GM19239 (cell line): ENCODE results near the gene NMS.
"Not testable (repeated sequence)": the region's sequence is repeated elsewhere in the genome, so short reads cannot be mapped to it uniquely, and the experiment has no call there.

Experiments used
- DNase-seq: peaks from one replicate; pipeline ENCODE4 v3.0.0; 2011; ENCODE audit warnings: low spot score; ENCODE audit not compliant: insufficient read length
- FAIRE-seq: peaks from 2 replicates; lab custom pipeline; 2011; peaks lifted over from hg19 to GRCh38; lab: Jason Lieb, UNC

NMS gene

DNA sequence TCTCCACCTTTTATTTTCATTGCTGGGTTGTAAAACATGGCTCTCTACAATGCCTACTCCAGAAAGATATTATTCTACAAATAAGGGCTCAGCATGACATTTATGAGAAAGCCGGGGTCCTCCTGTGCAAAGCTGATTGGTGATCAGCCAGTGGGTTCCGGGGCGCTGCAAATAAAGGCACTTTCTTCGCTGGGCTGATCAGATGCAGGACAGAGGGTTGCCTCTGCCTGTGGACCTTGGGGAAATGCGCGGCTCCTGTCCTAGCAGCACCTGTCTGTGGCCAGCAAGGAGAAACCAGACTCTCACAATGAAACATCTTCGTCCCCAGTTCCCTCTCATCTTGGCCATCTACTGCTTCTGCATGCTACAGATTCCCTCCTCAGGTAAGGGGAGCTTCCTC lies at the start of gene NMS:
Gene NMS (plus strand): TSS at position 301 of the 400 bp plus-strand sequence. CDS start 7 bp downstream, at position 308.
- DNase-seq: no peak
- no peak for FAIRE-seq

GRCh38 chr2:100422320-100423055 lies 47.8 kb upstream of the NMS start:
- no peak for FAIRE-seq

GRCh38 chr2:100423631-100424030 lies 46.7 kb upstream of the NMS start:
- FAIRE-seq: no peak
- no peak for DNase-seq

More at GRCh38 chr2:100422320-100423055, 47.8 kb upstream of the NMS start:
- no peak for DNase-seq

GRCh38 chr2:100424277-100424875 lies 45.9 kb upstream of the NMS start:
- DNase-seq (no peak), FAIRE-seq (no peak)

GRCh38 chr2:100425107-100425506 lies 45.2 kb upstream of the NMS start:
- DNase-seq (no peak), FAIRE-seq (no peak)

DNA sequence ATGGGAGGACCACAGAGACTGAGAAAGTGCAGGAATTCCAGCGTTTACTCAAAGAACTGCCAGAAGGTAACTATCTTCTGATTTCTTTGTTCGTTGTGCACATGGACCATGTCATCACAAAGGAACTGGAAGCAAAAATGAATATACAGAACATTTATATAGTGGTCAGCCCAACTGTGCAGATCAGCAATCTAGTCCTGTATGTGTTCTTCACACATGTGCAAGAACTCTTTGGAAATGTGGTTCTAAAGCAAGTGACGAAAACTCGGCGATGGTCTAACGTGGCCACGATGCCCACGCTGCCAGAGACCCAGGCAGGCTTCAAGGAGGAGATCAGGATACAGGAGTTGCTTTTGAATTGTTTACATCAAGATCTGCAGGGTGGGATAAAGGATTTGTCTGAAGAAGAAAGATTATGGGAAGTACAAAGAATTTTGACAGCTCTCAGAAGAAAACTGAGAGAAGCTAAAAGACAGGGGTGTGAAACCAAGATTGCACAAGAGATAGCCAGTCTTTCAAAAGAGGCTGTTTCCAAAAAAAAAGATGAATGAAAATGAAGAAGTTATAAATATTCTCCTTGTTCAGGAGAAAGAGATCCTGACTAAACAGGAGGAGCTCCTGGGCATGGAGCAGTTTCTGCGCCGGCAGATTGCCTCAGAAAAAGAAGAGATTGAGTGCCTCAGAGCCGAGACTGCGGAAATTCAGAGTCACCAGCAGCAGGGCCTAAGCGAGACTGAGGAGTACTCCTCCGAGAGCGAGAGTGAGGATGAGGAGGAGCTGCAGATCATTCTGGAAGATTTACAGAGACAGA lies 44.5 kb upstream of the NMS start:
- no peak for FAIRE-seq
- no peak for DNase-seq

- no peak for FAIRE-seq
These were observed 43.9 kb upstream of the NMS start for GRCh38 chr2:100426384-100426720.

DNA sequence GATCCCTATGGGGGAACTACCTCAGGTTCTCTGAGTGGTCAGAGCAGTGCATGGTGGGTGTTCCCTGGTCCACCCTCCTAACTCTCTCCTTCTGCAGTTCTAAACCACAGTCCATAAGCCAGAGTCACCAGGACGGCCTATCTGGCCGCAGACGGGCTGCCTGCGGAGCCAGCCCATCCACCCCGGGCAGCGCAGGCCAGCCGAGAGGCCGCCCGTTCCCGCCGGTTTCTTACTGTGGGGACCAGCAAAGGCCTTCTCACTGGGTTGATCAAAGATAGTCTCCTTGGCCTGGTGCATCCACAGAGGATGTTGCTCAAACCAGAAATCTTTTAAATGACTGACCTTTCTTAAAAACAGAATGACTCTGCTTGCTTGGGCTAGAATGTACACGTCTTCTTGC lies 43.2 kb upstream of the NMS start:
- no peak for FAIRE-seq
- DNase-seq: no peak

More at GRCh38 chr2:100426384-100426720, 43.9 kb upstream of the NMS start:
- no peak for DNase-seq

- DNase-seq (no peak), FAIRE-seq (no peak)
These were observed 42.5 kb upstream of the NMS start for GRCh38 chr2:100427627-100428258.

- no peak for FAIRE-seq
- no peak for DNase-seq
These were observed 40.6 kb upstream of the NMS start for GRCh38 chr2:100429726-100430125.

DNA sequence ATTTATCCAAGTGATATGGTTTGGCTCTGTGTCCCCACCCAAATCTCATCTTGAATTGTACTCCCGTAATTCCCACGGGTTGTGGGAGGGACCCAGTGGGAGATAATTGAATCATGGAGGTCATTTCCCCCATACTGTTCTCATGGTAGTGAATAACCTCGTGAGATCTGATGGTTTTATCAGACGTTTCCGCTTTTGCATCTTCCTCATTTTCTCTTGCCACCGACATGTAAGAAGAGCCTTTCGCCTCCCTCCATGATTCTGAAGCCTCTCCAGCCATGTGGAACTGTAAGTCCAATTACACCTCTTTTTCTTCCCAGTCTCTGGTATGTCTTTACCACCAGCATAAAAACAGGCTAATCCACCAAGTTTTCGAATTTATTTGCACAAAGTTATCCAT lies 32.5 kb upstream of the NMS start:
- FAIRE-seq (no peak), DNase-seq (no peak)

DNA sequence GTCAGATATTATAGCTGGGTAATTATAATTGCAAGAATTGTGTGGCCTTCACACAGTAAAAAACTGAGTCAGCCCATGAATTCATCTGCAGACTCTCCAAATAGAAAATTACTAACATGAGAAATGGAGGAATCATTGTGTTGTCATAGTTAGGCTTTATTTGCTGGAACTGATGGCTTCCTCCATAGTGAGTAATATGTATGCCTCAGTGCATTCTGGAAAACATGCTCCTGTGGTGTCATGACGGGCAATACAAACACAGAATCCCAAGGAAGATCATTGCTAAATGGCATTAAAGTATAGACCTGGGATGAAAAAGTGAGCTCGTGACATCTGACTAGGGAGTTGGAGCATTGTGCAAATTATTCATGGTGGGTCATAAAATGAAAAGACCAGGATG lies 23.6 kb upstream of the NMS start:
- no peak for DNase-seq
- no peak for FAIRE-seq

GRCh38 chr2:100451092-100451491 lies 19.2 kb upstream of the NMS start:
- no peak for FAIRE-seq
- no peak for DNase-seq

DNA sequence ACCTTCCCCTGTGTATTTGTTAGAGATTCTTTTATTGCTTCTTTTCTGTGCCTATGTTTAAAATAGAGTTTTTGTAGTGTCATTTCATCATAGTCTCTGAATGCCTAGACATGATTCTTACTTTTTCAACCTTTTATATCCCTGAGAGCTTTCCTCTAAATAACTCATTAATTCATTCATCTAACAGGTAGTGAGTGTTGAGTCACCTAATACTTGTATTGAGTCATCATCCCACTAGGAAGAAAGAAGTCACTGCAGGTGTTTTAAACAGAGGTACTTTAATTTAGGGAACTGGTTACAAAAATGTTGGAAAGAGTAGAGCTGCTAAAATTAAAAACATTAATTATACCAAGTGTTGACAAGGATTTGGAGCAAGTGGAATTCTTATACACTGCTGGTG lies 18.5 kb upstream of the NMS start:
- FAIRE-seq (no peak), DNase-seq (no peak)

GRCh38 chr2:100453853-100454252 lies 16.4 kb upstream of the NMS start:
- DNase-seq (no peak), FAIRE-seq (peak; percentile 26)

DNA sequence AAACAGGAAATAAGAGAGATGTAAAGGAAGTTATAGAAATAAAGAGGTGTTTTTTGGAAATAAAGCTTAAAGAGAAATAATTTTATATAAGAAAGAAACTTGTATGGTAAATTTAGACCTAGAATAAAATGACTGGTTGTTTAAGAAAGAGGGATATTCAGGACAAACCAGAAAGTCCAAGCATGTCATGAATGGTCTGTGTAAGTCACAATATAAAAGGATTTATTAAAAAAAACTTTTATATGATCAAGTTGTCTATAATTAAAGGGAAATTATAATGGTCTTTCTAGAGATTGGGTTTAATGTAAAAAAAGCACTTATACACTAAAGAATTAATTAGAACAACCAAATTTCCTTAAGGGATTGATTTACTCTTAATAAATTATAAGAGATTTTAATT lies 13.9 kb upstream of the NMS start:
- FAIRE-seq: not testable (repeated sequence)

DNA sequence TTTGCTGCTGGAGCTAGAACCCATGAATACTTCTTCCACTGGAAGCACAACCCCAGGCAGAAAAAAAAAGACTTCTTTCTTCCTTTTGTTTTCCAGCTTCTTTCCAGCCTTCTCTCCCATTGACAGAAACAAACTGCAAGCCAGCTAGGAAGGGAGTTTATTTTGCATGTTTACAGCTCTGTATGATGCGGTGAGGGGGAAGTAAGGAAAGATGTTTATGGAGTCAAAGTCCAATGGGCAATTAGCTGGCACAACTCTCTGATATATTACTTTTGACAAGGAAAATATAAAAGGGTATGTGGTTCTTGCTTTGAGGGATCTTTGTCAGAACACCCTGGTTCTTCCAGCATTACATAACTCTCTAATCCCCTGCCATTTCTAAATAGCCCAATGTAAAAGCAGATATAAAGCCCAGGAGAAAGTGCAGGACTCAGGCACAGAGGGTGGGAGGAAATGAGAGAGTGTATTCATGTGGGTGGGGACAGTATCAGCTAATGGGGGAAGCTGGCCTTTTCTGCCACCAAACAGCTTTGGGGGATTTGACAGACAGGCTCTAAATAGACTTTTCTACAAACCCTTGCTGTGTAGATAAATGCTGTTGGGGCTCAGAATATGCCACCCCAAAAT lies 9.3 kb upstream of the NMS start:
- DNase-seq (no peak), FAIRE-seq (no peak)

More for the DNA sequence above, 13.9 kb upstream of the NMS start:
- not testable (repeated sequence) for DNase-seq

- FAIRE-seq (no peak), DNase-seq (no peak)
These were observed 724 bp downstream of the NMS start for GRCh38 chr2:100470898-100471514.

GRCh38 chr2:100476606-100477005 lies 6.3 kb downstream of the NMS start:
- no peak for FAIRE-seq

DNA sequence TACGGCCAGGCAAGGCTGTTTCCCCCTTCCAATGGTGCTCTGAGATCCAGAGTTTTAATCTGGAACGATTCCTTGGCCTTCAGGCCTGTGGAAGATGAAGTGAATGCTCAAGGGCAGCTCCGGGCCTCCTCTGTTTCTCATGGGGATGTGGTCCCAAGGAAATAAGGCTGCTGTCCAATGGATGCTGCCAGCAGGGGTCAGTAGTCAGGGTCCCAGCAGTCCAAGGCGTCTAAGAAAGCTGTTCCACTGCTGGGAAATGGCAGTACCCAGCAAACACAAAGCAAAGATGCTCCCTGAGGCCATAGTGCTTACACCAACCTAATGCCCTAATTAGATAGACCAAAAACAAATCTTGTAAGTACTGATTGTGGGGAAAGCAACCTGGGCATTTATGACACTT lies 12.5 kb downstream of the NMS start:
- FAIRE-seq (no peak), DNase-seq (no peak)

More at GRCh38 chr2:100476606-100477005, 6.3 kb downstream of the NMS start:
- no peak for DNase-seq
